HG02884 (cell line): ENCODE measurements around the gene SEC31B.

Experiments used
- ATAC-seq: cut with Tn5 transposase; IDR thresholded peaks from one replicate; pipeline ENCODE4 v1.9.1; 2021; ENCODE audit warnings: mild to moderate bottlenecking, moderate library complexity; ENCODE audit not compliant: unreplicated experiment

SEC31B gene

DNA sequence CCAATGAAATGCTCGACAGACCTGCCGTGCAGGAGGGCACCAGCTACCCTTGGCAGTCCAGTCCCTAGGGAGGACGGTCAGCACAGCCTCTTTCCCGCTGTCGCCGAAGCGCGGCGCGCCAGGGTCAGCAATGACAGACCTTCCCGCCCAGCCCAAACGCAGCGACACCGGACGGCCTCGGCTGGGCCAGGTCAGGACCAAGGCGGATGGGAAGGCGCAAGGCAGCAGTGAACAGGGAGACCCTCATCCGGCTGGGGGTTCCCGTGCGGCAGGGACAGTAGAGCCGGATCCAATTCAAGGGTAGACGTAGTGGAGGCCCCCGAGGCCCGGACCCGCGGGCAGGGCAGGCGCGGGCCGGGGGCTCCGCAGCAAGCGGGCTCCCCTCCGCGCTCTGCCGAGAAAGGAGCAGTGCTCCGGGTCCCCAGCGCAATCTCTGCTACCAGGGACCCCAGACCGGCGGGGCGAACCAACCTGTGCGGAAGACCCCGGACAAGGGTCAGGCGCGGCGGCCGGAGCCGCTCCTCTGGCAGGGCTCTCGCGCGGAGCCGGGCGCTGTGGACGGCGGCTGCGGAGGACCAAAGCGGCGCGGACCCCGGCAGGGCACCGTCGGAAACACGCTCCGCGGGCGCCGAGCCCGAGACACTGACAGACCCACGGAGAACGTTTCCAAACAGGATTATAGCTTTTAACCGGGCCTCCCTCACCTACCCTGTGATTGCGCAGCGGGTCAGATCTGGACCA lies at the start of gene SEC31B:
TSS of gene SEC31B (minus strand) at position 551 of the 741 bp plus-strand sequence. CDS start 2,909 bp downstream, outside the sequence.
- no peak for ATAC-seq

DNA sequence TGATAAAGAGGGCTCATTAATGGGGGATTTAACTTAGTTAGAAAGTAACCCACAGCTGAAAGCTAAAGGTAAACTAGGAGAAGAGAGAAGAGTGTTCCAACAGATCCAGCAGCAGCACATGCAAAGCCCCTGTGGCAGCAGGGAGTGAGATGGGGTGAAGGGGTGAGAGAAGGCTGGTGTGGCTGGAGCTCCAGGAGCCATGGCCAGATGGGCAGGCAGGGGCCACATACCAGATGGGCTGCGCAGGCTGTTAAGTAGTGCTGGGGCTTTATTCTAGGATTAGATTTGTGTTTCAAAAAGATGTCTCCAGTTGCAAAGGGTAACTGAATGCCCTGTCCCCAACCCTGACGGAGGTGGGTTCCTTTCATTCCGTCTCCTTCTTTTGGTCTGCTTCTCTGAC lies 49.3 kb upstream of the SEC31B start:
- ATAC-seq = no peak

DNA sequence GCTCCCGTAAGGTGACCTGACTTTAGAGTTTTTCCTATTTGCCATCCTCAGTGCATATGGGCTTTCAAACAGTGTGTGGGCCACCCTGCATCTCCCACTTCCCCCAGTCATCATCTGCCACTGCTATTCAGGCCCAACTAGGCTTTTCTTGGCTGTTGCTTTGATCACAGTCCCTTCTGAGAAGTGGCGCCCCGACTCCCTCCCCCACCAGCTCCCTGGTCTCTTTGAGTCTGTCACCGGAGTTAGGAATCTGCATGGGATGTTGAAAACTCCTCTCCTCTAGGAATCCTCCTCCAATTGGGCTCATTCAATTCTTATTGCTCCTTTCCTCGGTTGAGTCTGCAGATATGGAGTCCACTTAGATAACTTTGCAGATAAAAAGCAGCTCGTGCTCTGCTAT lies 48.2 kb upstream of the SEC31B start:
- no peak for ATAC-seq

DNA sequence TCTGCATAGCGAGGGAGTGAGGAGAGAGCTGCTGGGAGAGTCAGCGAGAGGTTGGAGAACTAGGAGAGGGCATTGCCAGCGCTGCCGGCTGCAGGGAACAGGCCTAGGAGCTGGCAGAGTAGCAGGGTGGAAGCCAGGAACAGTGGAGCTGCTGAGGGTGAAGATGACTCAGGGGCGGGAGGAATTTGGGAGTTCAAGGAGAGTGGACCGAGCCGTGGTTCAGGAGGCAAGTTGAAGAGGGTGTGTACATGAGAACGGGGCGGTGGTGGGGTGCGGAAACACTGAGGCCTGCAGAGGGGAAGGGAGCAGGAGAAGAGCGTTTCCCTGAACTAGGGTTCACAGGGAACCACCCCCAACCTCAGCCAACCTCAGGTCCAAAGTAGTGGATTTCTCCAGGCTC lies 47.6 kb upstream of the SEC31B start:
- ATAC-seq = no peak

- no peak for ATAC-seq
Measured at GRCh38 chr10:100566561-100566960, 46.9 kb upstream of the SEC31B start.

- ATAC-seq = no peak
Measured at GRCh38 chr10:100565206-100565985, 45.7 kb upstream of the SEC31B start.

- ATAC-seq = peak; percentile 74
Measured at GRCh38 chr10:100562008-100562672, 42.5 kb upstream of the SEC31B start.

- ATAC-seq = no peak
Measured at GRCh38 chr10:100561005-100561404, 41.3 kb upstream of the SEC31B start.

GRCh38 chr10:100560248-100560647 lies 40.6 kb upstream of the SEC31B start:
- no peak for ATAC-seq

DNA sequence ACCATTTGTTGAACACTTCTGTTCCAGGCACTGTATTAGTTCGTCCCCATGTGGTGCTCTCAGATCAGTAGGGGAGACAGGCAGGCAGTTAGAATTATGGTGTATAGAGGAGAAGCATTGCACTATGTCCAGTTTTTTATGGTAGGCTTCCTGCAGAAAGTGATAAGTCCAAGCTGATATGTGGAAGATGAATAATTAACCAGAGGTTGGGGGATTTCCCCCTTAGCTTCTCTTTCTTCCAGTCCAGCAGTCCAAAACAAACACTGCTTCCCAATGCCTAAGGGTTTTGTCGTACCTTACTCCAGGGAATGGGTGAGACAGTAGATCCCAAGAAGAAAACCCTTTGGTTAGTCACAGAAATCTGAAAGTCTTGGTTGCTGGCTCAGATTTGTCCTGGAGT lies 35.2 kb upstream of the SEC31B start:
- ATAC-seq = no peak

DNA sequence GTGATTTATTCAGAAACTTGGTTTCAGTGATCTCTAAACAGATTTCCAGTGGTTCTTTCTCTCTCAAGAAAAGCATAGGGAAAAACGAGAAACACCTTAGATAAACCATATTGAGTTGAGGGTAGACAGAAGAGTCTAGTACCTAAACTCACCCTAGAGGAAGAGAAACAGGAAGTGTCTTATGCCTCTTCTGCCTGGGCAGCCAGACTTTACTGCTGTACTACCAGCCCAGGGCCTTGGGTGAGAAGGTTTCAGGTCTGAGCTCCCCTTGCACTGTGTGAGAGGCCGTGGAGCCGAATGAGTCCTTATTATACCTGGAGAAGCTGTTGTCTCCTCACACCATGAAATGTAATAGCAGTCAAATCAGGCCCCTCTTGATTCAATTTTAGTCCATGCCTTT lies 34.3 kb upstream of the SEC31B start:
- no peak for ATAC-seq

DNA sequence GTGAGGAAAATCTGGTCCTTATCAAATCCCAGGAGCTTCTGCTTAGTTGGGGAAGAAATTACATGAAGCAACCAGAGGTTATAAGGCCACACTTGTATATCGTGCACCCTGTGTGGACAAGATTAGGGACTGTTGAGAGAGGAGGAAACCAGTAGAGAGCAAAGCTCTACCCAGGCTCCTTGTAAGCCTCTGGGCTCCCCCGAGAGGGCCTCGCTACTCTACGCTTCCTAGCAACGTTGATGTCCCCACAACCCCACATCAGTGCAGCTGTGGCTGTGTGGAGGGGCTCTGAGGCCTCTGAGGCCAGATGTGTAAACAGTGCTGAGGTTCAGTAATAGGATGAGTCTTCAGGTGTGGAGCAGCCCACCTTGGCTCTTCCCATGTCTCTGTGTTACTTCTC lies 32.1 kb upstream of the SEC31B start:
- ATAC-seq = no peak

DNA sequence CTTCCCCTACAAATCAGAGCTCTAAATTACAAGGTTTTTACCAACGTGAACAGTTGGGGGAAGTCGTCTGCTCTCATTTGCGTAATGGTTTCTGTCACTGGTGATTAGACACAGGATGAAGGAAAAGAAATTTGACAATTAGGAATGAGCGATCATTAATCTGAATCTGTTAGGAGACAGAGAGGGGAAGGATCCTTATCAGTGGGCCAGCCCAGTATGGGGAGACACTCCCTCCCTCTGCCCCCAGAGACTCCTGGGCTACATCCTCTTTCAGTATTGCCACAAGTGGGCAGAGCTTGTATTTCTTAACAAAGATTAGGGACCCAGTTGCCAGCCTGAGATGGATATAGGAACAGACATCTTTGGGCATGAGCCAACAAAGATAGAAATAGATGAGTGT lies 31.5 kb upstream of the SEC31B start:
- ATAC-seq = no peak

DNA sequence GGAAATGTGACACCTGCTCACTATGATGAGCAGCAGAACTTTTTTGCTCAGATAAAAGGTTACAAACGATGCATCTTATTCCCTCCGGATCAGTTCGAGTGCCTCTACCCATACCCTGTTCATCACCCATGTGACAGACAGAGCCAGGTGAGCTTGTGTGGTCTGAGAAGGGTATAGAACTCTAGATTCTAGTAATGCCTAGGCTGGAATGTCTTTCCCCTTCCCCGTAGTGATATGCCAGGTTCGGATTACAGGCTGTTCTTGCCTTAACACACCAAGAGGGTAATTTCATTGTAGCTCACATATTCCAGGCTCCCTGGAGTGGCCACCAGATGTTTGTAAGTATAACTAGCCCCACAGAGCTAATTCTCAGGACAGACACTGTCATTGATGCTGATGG lies 25.3 kb upstream of the SEC31B start:
- ATAC-seq = no peak

DNA sequence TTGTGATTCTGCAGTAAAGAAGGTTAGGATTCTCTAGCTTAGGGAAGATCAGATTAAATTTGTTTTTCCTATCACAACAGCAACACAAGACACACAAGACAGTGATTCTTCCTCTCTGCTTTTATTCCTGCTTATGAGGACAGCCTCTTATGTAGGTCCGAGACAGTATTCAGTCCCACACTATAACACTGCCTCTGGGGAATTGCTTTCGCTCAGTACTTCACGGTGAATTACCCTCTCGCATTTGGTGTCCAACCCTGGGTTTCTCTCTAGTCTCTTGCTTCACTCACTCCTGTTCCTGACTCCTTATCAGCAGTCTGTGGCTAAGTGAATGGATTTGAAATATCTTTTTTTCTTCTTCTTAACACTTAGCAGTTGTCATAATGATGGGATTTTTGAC lies 17.8 kb upstream of the SEC31B start:
- no peak for ATAC-seq

- ATAC-seq = peak; percentile 96
Measured at GRCh38 chr10:100535715-100536353, 16.2 kb upstream of the SEC31B start, which contains the start of gene HIF1AN. HIF1AN (plus strand) TSS chr10:100535943; CDS start chr10:100535959, 16 bp downstream.

DNA sequence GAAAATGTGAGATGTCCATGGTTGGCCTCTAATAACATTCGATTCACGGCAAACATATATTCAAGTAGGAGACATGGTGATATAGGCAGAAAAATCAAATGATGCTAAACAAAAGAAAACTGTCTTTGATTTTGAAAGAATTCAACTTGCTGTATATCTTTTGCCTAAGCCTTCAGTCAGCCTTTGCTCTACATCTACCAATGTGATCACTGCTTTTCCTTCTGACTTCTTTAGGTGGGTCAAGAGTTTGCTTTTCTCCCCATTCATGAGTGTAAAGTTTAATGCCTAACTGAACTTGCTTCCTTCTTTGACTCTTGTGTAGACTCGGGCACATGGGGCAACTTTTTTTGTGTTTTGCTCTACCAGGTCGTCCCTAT lies 15.7 kb upstream of the SEC31B start:
- ATAC-seq = no peak

DNA sequence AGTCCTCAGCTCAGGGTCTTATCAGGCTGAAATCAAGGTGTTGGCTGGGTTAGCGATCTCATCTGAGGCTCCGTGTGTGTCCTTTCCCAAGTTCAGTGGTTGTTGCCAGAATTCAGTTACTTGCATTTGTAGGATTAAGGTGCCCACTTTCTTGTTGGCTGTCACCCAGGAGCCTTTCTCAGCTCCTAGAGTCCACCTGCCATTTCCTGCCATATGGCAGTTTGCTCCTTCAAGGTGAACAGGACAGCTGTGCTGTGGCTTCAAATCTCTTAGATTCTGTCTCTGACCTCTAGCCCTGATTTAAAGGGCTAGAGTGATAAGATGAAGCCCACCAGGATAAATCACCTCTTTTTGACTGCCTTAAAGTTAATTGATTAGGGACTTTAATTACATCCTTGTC lies 15.1 kb upstream of the SEC31B start:
- ATAC-seq = no peak

GRCh38 chr10:100531761-100532160 lies 12.1 kb upstream of the SEC31B start:
- no peak for ATAC-seq

DNA sequence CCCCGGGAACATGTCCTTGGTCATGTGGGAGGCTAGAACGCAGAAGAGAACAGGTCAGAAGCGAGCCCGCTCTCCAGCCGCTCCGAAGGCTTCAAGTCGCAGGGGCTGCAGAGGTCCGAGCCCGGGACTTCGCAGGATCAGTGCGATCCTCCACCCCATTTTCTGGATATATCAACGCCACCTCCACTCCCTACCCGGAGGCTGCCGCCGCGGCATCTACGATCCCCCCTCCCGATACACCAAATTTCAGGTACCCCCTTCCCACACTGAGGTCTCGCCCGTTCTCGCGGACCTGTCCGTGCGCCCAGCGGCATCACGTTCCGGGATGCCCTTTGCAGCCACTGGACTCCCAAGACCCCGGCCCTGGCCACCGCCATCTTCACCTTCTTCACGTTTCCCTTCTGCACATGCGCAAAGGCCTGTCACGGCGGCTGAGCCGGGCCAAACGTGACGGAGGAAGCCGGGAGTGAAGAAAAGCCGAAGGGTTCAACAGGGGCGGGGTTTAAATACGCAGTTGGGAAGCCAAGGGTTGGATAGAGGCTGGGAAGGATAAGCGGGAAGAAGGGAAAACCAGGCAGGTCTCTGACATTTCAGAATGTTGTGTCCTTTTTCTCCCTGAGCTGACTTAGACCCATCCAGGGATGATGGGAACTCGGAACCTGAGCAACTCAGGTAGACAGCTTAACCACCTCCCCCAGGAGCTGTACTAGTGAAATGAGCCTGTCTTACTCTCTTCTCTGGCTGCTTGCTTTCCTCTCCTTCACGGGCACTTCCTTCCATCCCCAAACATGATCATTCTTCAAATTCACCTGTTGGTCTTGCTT lies 10.0 kb upstream of the SEC31B start, which contains the start of gene NDUFB8:
TSS of gene NDUFB8 (minus strand) at position 397 of the 824 bp plus-strand sequence. CDS start at position 377, 20 bp downstream.
- ATAC-seq = peak; percentile 56
